Chondrocyte (in vitro differentiated cells): ENCODE measurements around the gene AIF1L. TPM values are rescaled to one million over a fixed set of nuclear protein-coding genes. Genes with fewer than 3 reads are reported as not detected.

Experiments
- DNase-seq: peaks from one replicate; pipeline ENCODE4 v3.0.0; 2021; ENCODE audit warnings: mixed read lengths, low spot score
- H3K27ac Mint-ChIP-seq: one replicate; pipeline ENCODE4 v1.8.0; 2021; ENCODE audit warnings: mild to moderate bottlenecking, moderate library complexity, mixed read lengths; ENCODE audit not compliant: unreplicated experiment
- H3K27me3 Mint-ChIP-seq: 2 replicates; pipeline ENCODE4 v1.8.0; 2021; ENCODE audit warnings: low read depth, mixed read lengths
- H3K36me3 Mint-ChIP-seq: 2 replicates; pipeline ENCODE4 v1.8.0; 2021; ENCODE audit warnings: low read depth, mixed read lengths
- H3K4me1 Mint-ChIP-seq: 2 replicates; pipeline ENCODE4 v1.8.0; 2021; ENCODE audit warnings: low read depth, mild to moderate bottlenecking, mixed read lengths
- H3K4me3 Mint-ChIP-seq: one replicate; pipeline ENCODE4 v1.8.0; 2021; ENCODE audit warnings: mild to moderate bottlenecking, moderate library complexity, mixed read lengths; ENCODE audit not compliant: unreplicated experiment
- H3K9me3 Mint-ChIP-seq: 2 replicates; pipeline ENCODE4 v1.8.0; 2021; ENCODE audit warnings: low read depth, mixed read lengths
- total RNA-seq: library from RNA; stranded (reverse); gene quantifications from 3 replicates; pipeline ENCODE4 v1.2.1, GENCODE V29; 2021
- TF ChIP-seq, protein P1 (sequence below): fragments of 200-600 bp; sonication (generic); IDR thresholded peaks from 2 replicates; pipeline ENCODE4 v1.5.0; 2021; ENCODE audit warnings: antibody characterized with exemption, mild to moderate bottlenecking, moderate library complexity

The AIF1L gene
- total RNA-seq, 1 donor from 2014 or later, result 30.1 TPM

DNA sequence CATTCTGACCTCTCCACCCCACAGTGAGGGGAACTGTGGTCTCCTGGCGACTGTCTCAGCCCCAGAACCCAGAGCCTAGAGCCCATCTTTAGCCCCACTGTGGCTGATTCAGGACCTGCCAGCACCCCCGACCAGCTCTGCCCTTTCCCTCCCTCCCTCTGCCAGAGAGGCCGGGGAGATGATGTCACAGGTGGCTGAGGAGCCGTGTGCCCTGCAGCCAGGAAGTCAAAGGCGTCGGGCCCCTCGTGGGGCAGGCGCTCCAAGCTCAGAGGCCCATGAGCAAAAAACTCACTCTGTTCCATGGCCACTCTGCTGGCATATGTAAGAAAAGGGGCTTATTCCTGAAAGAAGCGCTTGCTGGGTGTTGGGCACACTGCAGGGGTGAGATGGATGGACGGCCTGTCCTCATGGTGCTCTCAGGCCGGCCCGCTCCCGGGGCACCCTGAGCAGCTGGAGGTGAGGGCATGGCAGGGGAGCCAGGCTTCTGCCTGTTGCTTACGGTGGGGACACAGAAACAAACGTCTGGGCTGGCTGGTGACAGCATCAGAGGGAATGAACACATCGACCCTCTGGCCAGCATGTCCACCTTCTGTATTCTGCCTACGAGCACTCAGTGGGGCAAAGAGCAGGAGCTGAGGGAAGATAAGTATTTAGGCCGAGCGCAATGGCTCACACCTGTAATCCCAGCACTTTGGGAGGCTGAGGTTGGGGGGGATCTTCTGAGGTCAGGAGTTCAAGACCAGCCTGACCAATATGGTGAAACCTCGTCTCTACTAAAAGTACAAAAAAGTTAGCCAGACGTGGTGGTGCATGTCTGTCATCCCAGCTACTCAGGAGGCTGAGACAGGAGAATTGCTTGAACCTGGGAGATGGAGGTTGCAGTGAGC lies 46.3 kb upstream of the AIF1L start:
- DNase-seq, result no peak
- H3K4me3 Mint-ChIP-seq, result no peak overlapping the region
- H3K9me3 Mint-ChIP-seq, result peaks cover 3% of the 10 kb centered on the region
- H3K36me3 Mint-ChIP-seq, result no peaks in the 10 kb centered on the region
- no peaks in the 10 kb centered on the region for H3K27me3 Mint-ChIP-seq
- peaks cover 5% of the 10 kb centered on the region for H3K4me1 Mint-ChIP-seq
- TF ChIP-seq, protein P1, sequence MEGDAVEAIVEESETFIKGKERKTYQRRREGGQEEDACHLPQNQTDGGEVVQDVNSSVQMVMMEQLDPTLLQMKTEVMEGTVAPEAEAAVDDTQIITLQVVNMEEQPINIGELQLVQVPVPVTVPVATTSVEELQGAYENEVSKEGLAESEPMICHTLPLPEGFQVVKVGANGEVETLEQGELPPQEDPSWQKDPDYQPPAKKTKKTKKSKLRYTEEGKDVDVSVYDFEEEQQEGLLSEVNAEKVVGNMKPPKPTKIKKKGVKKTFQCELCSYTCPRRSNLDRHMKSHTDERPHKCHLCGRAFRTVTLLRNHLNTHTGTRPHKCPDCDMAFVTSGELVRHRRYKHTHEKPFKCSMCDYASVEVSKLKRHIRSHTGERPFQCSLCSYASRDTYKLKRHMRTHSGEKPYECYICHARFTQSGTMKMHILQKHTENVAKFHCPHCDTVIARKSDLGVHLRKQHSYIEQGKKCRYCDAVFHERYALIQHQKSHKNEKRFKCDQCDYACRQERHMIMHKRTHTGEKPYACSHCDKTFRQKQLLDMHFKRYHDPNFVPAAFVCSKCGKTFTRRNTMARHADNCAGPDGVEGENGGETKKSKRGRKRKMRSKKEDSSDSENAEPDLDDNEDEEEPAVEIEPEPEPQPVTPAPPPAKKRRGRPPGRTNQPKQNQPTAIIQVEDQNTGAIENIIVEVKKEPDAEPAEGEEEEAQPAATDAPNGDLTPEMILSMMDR, result no peak
- H3K27ac Mint-ChIP-seq, result no peak overlapping the region

DNA sequence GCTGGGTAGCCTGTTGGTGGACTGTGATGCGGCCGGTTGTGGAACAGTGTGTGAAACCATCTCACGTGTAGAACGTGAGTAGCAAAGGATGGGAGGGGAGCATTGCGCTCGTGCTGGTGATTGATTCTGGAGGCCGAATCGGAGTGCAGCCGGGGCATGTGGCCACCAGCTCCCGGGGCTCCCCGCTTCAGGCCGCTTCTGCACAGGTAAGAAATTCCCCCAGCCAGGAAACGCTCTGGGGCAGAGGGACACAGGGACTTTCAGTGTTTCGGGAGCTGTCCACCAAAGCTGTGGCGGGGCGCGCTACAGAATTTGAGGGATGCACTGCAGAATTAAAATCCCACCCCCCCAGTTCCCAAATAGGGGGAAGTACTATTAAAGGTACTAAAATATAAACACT lies 45.5 kb upstream of the AIF1L start:
- no peak overlapping the region for H3K4me3 Mint-ChIP-seq
- TF ChIP-seq, protein P1, result no peak
- H3K4me1 Mint-ChIP-seq, result peaks cover 5% of the 10 kb centered on the region
- H3K27ac Mint-ChIP-seq, result no peak overlapping the region
- H3K9me3 Mint-ChIP-seq, result peaks cover 3% of the 10 kb centered on the region
- DNase-seq, result no peak
- no peaks in the 10 kb centered on the region for H3K27me3 Mint-ChIP-seq
- H3K36me3 Mint-ChIP-seq, result no peaks in the 10 kb centered on the region

DNA sequence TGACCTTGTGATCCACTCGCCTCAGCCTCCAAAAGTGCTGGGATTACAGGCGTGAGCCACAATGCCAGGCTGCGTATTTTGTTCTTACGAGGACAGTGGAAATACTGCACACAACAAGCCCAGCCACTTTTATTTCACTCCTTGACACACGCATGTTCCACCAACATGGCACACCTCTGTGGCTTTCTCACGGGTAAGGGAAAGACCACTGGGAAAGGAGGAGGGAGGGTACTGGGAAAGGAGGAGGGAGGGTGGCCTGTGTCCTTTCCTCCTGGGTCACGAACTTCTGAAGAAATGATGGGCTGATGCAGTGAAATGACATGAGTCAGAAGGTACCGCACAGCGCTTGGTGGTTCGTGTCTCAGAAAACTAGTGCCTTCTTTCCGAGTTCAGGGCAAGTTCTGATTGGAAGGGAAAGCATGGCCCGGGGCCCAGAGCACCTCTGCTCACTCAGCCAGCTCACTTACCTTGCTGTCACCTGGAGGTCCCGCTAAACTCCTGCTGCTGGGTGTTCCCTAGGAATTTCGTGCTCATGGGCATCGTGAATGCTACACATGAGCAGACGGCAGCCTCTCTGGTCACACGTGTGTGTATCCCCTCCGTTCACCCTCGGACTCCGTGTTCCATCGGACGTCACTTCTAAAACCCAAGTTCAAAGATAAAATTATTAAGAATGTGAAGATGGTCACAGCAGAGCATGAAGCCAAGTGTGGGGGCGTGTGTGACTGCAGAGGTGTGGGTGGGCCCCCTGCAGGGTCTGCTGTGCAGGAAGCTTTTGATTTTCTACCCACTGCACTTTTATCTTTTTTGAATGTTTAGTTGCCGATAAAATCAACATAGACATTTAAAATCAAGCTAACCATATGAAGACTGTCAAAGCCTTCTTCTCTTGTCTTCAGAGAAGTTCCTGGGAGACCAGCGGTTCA lies 44.5 kb upstream of the AIF1L start:
- TF ChIP-seq, protein P1, result no peak
- Mint-ChIP-seq H3K27me3 (no peaks in the 10 kb centered on the region), H3K27ac (no peak overlapping the region), H3K9me3 (peaks cover 3% of the 10 kb centered on the region), H3K4me3 (no peak overlapping the region), H3K36me3 (no peaks in the 10 kb centered on the region), H3K4me1 (peaks cover under 1% of the 10 kb centered on the region)
- no peak for DNase-seq

DNA sequence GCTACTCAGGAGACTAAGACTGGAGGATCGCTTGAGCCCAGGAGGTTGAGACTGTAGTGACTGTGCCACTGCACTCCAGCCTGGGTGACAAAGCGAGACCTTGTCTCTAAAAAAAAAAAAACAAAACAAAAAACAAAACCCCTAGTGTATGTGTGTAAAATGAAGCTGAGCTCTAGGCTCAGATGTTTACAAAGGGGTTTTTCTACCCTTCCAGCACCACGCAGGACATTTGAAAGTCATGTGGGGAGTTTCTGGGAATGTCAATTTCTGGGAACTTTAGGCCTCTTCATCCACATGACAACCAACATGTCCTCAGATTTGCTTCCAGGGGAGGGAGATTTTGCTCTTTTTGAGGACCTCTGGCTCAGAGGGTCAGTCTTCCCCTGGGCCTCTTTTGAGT lies 42.4 kb upstream of the AIF1L start:
- no peaks in the 10 kb centered on the region for H3K36me3 Mint-ChIP-seq
- no peak overlapping the region for H3K27ac Mint-ChIP-seq
- H3K9me3 Mint-ChIP-seq, result peaks cover 3% of the 10 kb centered on the region
- no peaks in the 10 kb centered on the region for H3K27me3 Mint-ChIP-seq
- H3K4me3 Mint-ChIP-seq, result no peak overlapping the region
- TF ChIP-seq, protein P1, result no peak
- no peak for DNase-seq
- H3K4me1 Mint-ChIP-seq, result no peaks in the 10 kb centered on the region
